ENCODE data around the gene C1QTNF6. TPM values are rescaled to one million over a fixed set of nuclear protein-coding genes. Genes with fewer than 3 reads are reported as not detected.
"Not testable (repeated sequence)": the region's sequence is repeated elsewhere in the genome, so short reads cannot be mapped to it uniquely, and the experiment has no call there.

Gene C1QTNF6
- total RNA-seq: 1.6 TPM
- long read RNA-seq, partial matches to known transcripts: 0 of 2 reads
- long read RNA-seq, other reads (novel, unspliced or antisense): 2 of 2 reads

GRCh38 chr22:37187891-37188761 lies at the start of gene C1QTNF6:
Gene C1QTNF6 (minus strand): TSS chr22:37188247. CDS start chr22:37188213, 34 bp downstream.
- intact Hi-C loops (cut with DNase I): no loop called here
- DNase-seq (ENCODE audit: missing footprints): peak; percentile 77
- ATAC-seq: peak; percentile 86

- intact Hi-C loops (cut with DNase I): no loop called here
- DNase-seq (ENCODE audit: missing footprints): no peak
- no peak for ATAC-seq
These were observed 48.0 kb upstream of the C1QTNF6 start for GRCh38 chr22:37235897-37236607.

- intact Hi-C loops (cut with DNase I): no loop called here
- DNase-seq (ENCODE audit: missing footprints) (no peak), ATAC-seq (no peak)
These were observed 47.0 kb upstream of the C1QTNF6 start for GRCh38 chr22:37234736-37235711.

GRCh38 chr22:37233751-37234631 lies 45.9 kb upstream of the C1QTNF6 start:
- ATAC-seq (no peak), DNase-seq (ENCODE audit: missing footprints) (no peak)
- intact Hi-C loops (cut with DNase I): no loop called here

GRCh38 chr22:37233371-37233750 lies 45.3 kb upstream of the C1QTNF6 start:
- ATAC-seq; DNase-seq (ENCODE audit: missing footprints); intact Hi-C loops (cut with DNase I): not testable (repeated sequence)

- intact Hi-C loops (cut with DNase I): no loop called here
- DNase-seq (ENCODE audit: missing footprints) (no peak), ATAC-seq (no peak)
These were observed 44.3 kb upstream of the C1QTNF6 start for GRCh38 chr22:37232140-37232998.

- intact Hi-C loops (cut with DNase I): no loop called here
- ATAC-seq (no peak), DNase-seq (ENCODE audit: missing footprints) (no peak)
These were observed 43.5 kb upstream of the C1QTNF6 start for GRCh38 chr22:37231406-37232139.

- DNase-seq (ENCODE audit: missing footprints): no peak
- no peak for ATAC-seq
- intact Hi-C loops (cut with DNase I): no loop called here
These were observed 42.8 kb upstream of the C1QTNF6 start for GRCh38 chr22:37230673-37231405.

- ATAC-seq (peak; percentile 61), DNase-seq (ENCODE audit: missing footprints) (peak; percentile 83)
These were observed 42.0 kb upstream of the C1QTNF6 start for GRCh38 chr22:37229805-37230672.

GRCh38 chr22:37229012-37229804 lies 41.2 kb upstream of the C1QTNF6 start:
- intact Hi-C loops (cut with DNase I): no loop called here
- DNase-seq (ENCODE audit: missing footprints) (no peak), ATAC-seq (peak; percentile 14)

More at GRCh38 chr22:37229805-37230672, 42.0 kb upstream of the C1QTNF6 start:
- intact Hi-C loops (cut with DNase I): no loop called here

- peak; percentile 20 for ATAC-seq
- intact Hi-C loops (cut with DNase I): no loop called here
- no peak for DNase-seq (ENCODE audit: missing footprints)
These were observed 40.3 kb upstream of the C1QTNF6 start for GRCh38 chr22:37228106-37229011.

- DNase-seq (ENCODE audit: missing footprints): no peak
- ATAC-seq: no peak
- intact Hi-C loops (cut with DNase I): no loop called here
These were observed 38.5 kb upstream of the C1QTNF6 start for GRCh38 chr22:37226514-37226913.

GRCh38 chr22:37226087-37226486 lies 38.0 kb upstream of the C1QTNF6 start:
- DNase-seq (ENCODE audit: missing footprints) (no peak), ATAC-seq (no peak)
- intact Hi-C loops (cut with DNase I): no loop called here
